Stomach (tissue), 4 donors: Measurements from ENCODE around the gene TMEM161B.

Experiments used
- CTCF ChIP-seq, 7 experiments: fragments of 450-650 bp in 4 of 7; fragments of 200-600 bp in 3 of 7; sonication (generic) in 3 of 7; IDR thresholded peaks; one replicate each; pipeline ENCODE4 v1.5.1; 2016 to 2019; ENCODE audit warnings: antibody characterized with exemption in 7 of 7, control low read depth in 2 of 7, mild to moderate bottlenecking in 1 of 7
- EP300 ChIP-seq: sonication (generic); formaldehyde crosslinking; IDR thresholded peaks from one replicate; pipeline ENCODE4 v1.6.1; 2017; ENCODE audit warnings: antibody characterized with exemption
- POLR2A ChIP-seq, 4 donors: fragments of 450-650 bp; IDR thresholded peaks; one replicate each; pipeline ENCODE4 v1.6.1; 2016; ENCODE audit warnings: antibody characterized with exemption in 4 of 4, control low read depth in 2 of 4, mild to moderate bottlenecking in 1 of 4, moderate library complexity in 1 of 4

- TF ChIP-seq POLR2A (IDR thresholded peaks at IDR 0.05) = no peak
- no peak for TF ChIP-seq CTCF (IDR thresholded peaks at IDR 0.05)
- TF ChIP-seq EP300 = no peak
Observed at GRCh38 chr5:88287302-88287701, 18.7 kb upstream of the TMEM161B start.
